GM19455 (cell line): ENCODE data around the gene THUMPD1.
"Not testable (repeated sequence)": the region's sequence is repeated elsewhere in the genome, so short reads cannot be mapped to it uniquely, and the experiment has no call there.

Experiments used
- ATAC-seq: cut with Tn5 transposase; IDR thresholded peaks from one replicate; pipeline ENCODE4 v1.9.1; 2021; ENCODE audit not compliant: unreplicated experiment

Gene THUMPD1

GRCh38 chr16:20741554-20742285, at the start of gene THUMPD1:
THUMPD1 (minus strand) TSS chr16:20741818; CDS start chr16:20741739, 79 bp downstream.
- peak; percentile 89 for ATAC-seq

- ATAC-seq: no peak
These were observed 47.5 kb upstream of the THUMPD1 start for GRCh38 chr16:20789130-20789529.

- ATAC-seq: no peak
These were observed 42.6 kb upstream of the THUMPD1 start for GRCh38 chr16:20784204-20784603.

- ATAC-seq: no peak
These were observed 40.9 kb upstream of the THUMPD1 start for GRCh38 chr16:20782470-20782869.

- ATAC-seq: no peak
These were observed 40.1 kb upstream of the THUMPD1 start for GRCh38 chr16:20781697-20782096.

GRCh38 chr16:20774703-20775362, 33.2 kb upstream of the THUMPD1 start:
- ATAC-seq: no peak

GRCh38 chr16:20773679-20774078, 32.1 kb upstream of the THUMPD1 start:
- ATAC-seq: no peak

GRCh38 chr16:20768818-20769217, 27.2 kb upstream of the THUMPD1 start:
- no peak for ATAC-seq

GRCh38 chr16:20768121-20768520, 26.5 kb upstream of the THUMPD1 start:
- no peak for ATAC-seq

GRCh38 chr16:20767577-20767976, 26.0 kb upstream of the THUMPD1 start:
- ATAC-seq: no peak

- no peak for ATAC-seq
These were observed 24.7 kb upstream of the THUMPD1 start for GRCh38 chr16:20766294-20766693.

GRCh38 chr16:20765732-20766131, 24.1 kb upstream of the THUMPD1 start:
- ATAC-seq: no peak

GRCh38 chr16:20764448-20764847, 22.8 kb upstream of the THUMPD1 start:
- ATAC-seq: not testable (repeated sequence)

GRCh38 chr16:20763461-20764232, 22.0 kb upstream of the THUMPD1 start, which contains the start of gene ACSM3:
ACSM3 (plus strand) TSS chr16:20764014; CDS start chr16:20770035, 6,021 bp downstream.
- peak; percentile 99 for ATAC-seq

GRCh38 chr16:20762404-20763123, 20.9 kb upstream of the THUMPD1 start:
- ATAC-seq: no peak

- ATAC-seq: no peak
These were observed 19.6 kb upstream of the THUMPD1 start for GRCh38 chr16:20761175-20761574.

GRCh38 chr16:20760346-20760745, 18.7 kb upstream of the THUMPD1 start:
- ATAC-seq: no peak

- ATAC-seq: not testable (repeated sequence)
These were observed 14.2 kb upstream of the THUMPD1 start for GRCh38 chr16:20755799-20756198.

- no peak for ATAC-seq
These were observed 13.6 kb upstream of the THUMPD1 start for GRCh38 chr16:20755238-20755637.

- no peak for ATAC-seq
These were observed 12.1 kb upstream of the THUMPD1 start for GRCh38 chr16:20753727-20754126.

- no peak for ATAC-seq
These were observed 8.9 kb upstream of the THUMPD1 start for GRCh38 chr16:20750558-20750957.
